ENCODE results near the gene MPP1. TPM values are rescaled to one million over a fixed set of nuclear protein-coding genes. Genes with fewer than 3 reads are reported as not detected.
"Not testable (repeated sequence)": the region's sequence is repeated elsewhere in the genome, so short reads cannot be mapped to it uniquely, and the experiment has no call there.

Gene MPP1
- total RNA-seq, 2 experiments from 2014 or later, result 69.4 to 72.6 TPM

- ChIA-PET POLR2A (no interaction called here), CTCF (interaction anchor here (0.7 to 1.1 kb wide), 2 partner anchors 17 to 105 kb away, joined by 3 to 4 read pairs; no protein-coding TSS in a partner anchor)
- Mint-ChIP-seq H3K4me3 (no peak overlapping the region), H3K27ac (no peak overlapping the region), H3K27me3 (ENCODE audit: low read depth) (peaks cover 6% of the 10 kb centered on the region), H3K4me1 (ENCODE audit: low read depth) (peaks cover 28% of the 10 kb centered on the region), H3K36me3 (ENCODE audit: low read depth) (no peaks in the 10 kb centered on the region), H3K9me3 (ENCODE audit: insufficient read depth) (no peaks in the 10 kb centered on the region)
- DNase-seq (no peak), ATAC-seq (no peak)
Measured at GRCh38 chrX:154824638-154825037, 19.4 kb upstream of the MPP1 start.

GRCh38 chrX:154822029-154822428 lies 16.7 kb upstream of the MPP1 start:
- Mint-ChIP-seq H3K4me3 (no peak overlapping the region), H3K36me3 (ENCODE audit: low read depth) (no peaks in the 10 kb centered on the region), H3K9me3 (ENCODE audit: insufficient read depth) (no peaks in the 10 kb centered on the region), H3K4me1 (ENCODE audit: low read depth) (peaks cover 6% of the 10 kb centered on the region), H3K27me3 (ENCODE audit: low read depth) (peaks cover 6% of the 10 kb centered on the region), H3K27ac (no peak overlapping the region)
- ChIA-PET CTCF (interaction anchor here (1.3 to 1.5 kb wide), 2 partner anchors 9 to 73 kb away, joined by 3 to 4 read pairs; no protein-coding TSS in a partner anchor), POLR2A (no interaction called here)
- ATAC-seq (no peak), DNase-seq (no peak)

GRCh38 chrX:154821523-154821922 lies 16.2 kb upstream of the MPP1 start:
- CTCF ChIA-PET, result interaction anchor here (1.3 to 1.5 kb wide), 2 partner anchors 9 to 73 kb away, joined by 3 to 4 read pairs; no protein-coding TSS in a partner anchor
- POLR2A ChIA-PET, result no interaction called here
- H3K4me3 Mint-ChIP-seq, result no peak overlapping the region

GRCh38 chrX:154819771-154820341 lies 14.6 kb upstream of the MPP1 start:
- no peak overlapping the region for H3K27ac Mint-ChIP-seq
- H3K27me3 Mint-ChIP-seq (ENCODE audit: low read depth), result peaks cover 8% of the 10 kb centered on the region
- no peak for DNase-seq
- H3K4me3 Mint-ChIP-seq, result no peak overlapping the region
- peaks cover 6% of the 10 kb centered on the region for H3K4me1 Mint-ChIP-seq (ENCODE audit: low read depth)
- CTCF ChIA-PET, result no interaction called here
- H3K36me3 Mint-ChIP-seq (ENCODE audit: low read depth), result no peaks in the 10 kb centered on the region
- ATAC-seq, result no peak
- POLR2A ChIA-PET, result no interaction called here
- H3K9me3 Mint-ChIP-seq (ENCODE audit: insufficient read depth), result no peaks in the 10 kb centered on the region

More at GRCh38 chrX:154821523-154821922, 16.2 kb upstream of the MPP1 start:
- H3K9me3 Mint-ChIP-seq (ENCODE audit: insufficient read depth), result no peaks in the 10 kb centered on the region
- no peaks in the 10 kb centered on the region for H3K36me3 Mint-ChIP-seq (ENCODE audit: low read depth)
- DNase-seq (no peak), ATAC-seq (no peak)
- H3K27ac Mint-ChIP-seq, result no peak overlapping the region
- peaks cover 6% of the 10 kb centered on the region for H3K27me3 Mint-ChIP-seq (ENCODE audit: low read depth)
- H3K4me1 Mint-ChIP-seq (ENCODE audit: low read depth), result peaks cover 6% of the 10 kb centered on the region

GRCh38 chrX:154818916-154819770 lies 13.9 kb upstream of the MPP1 start:
- no peaks in the 10 kb centered on the region for H3K9me3 Mint-ChIP-seq (ENCODE audit: insufficient read depth)
- ChIA-PET POLR2A (no interaction called here), CTCF (no interaction called here)
- H3K27ac Mint-ChIP-seq, result no peak overlapping the region
- H3K36me3 Mint-ChIP-seq (ENCODE audit: low read depth), result no peaks in the 10 kb centered on the region
- peaks cover 10% of the 10 kb centered on the region for H3K27me3 Mint-ChIP-seq (ENCODE audit: low read depth)
- no peak for DNase-seq
- no peak overlapping the region for H3K4me3 Mint-ChIP-seq
- H3K4me1 Mint-ChIP-seq (ENCODE audit: low read depth), result peaks cover 6% of the 10 kb centered on the region
- no peak for ATAC-seq

- DNase-seq; H3K36me3 Mint-ChIP-seq (ENCODE audit: low read depth); H3K9me3 Mint-ChIP-seq (ENCODE audit: insufficient read depth); CTCF ChIA-PET; H3K4me3 Mint-ChIP-seq; ATAC-seq; H3K27ac Mint-ChIP-seq; H3K4me1 Mint-ChIP-seq (ENCODE audit: low read depth): not testable (repeated sequence)
- POLR2A ChIA-PET, result interaction anchor here (0.7 kb wide), 1 partner anchor 88 kb away, joined by 3 read pairs; no protein-coding TSS in a partner anchor
- peaks cover 13% of the 10 kb centered on the region for H3K27me3 Mint-ChIP-seq (ENCODE audit: low read depth)
Measured at GRCh38 chrX:154817048-154817618, 11.8 kb upstream of the MPP1 start.

- H3K9me3 Mint-ChIP-seq (ENCODE audit: insufficient read depth); CTCF ChIA-PET; POLR2A ChIA-PET; ATAC-seq; H3K4me3 Mint-ChIP-seq; H3K36me3 Mint-ChIP-seq (ENCODE audit: low read depth); H3K27ac Mint-ChIP-seq; H3K4me1 Mint-ChIP-seq (ENCODE audit: low read depth); DNase-seq: not testable (repeated sequence)
- H3K27me3 Mint-ChIP-seq (ENCODE audit: low read depth), result peaks cover 12% of the 10 kb centered on the region
Measured at GRCh38 chrX:154816326-154816898, 11.1 kb upstream of the MPP1 start.

GRCh38 chrX:154815274-154815818 lies 10.1 kb upstream of the MPP1 start:
- no peak for DNase-seq
- no peaks in the 10 kb centered on the region for H3K9me3 Mint-ChIP-seq (ENCODE audit: insufficient read depth)
- no peak overlapping the region for H3K4me3 Mint-ChIP-seq
- H3K4me1 Mint-ChIP-seq (ENCODE audit: low read depth), result peaks cover 5% of the 10 kb centered on the region
- no peak for ATAC-seq
- ChIA-PET POLR2A (no interaction called here), CTCF (no interaction called here)
- peaks cover 10% of the 10 kb centered on the region for H3K27me3 Mint-ChIP-seq (ENCODE audit: low read depth)
- H3K36me3 Mint-ChIP-seq (ENCODE audit: low read depth), result no peaks in the 10 kb centered on the region
- H3K27ac Mint-ChIP-seq, result no peak overlapping the region

GRCh38 chrX:154813801-154814200 lies 8.5 kb upstream of the MPP1 start:
- DNase-seq (no peak), ATAC-seq (no peak)
- Mint-ChIP-seq H3K9me3 (ENCODE audit: insufficient read depth) (no peaks in the 10 kb centered on the region), H3K27me3 (ENCODE audit: low read depth) (peaks cover 10% of the 10 kb centered on the region), H3K36me3 (ENCODE audit: low read depth) (no peaks in the 10 kb centered on the region), H3K4me1 (ENCODE audit: low read depth) (peaks cover 17% of the 10 kb centered on the region), H3K27ac (no peak overlapping the region), H3K4me3 (no peak overlapping the region)
- POLR2A ChIA-PET, result no interaction called here
- CTCF ChIA-PET, result no interaction called here

GRCh38 chrX:154812341-154813101 lies 7.2 kb upstream of the MPP1 start:
- DNase-seq (no peak), ATAC-seq (no peak)
- Mint-ChIP-seq H3K27me3 (ENCODE audit: low read depth) (peaks cover 10% of the 10 kb centered on the region), H3K9me3 (ENCODE audit: insufficient read depth) (no peaks in the 10 kb centered on the region), H3K4me3 (no peak overlapping the region), H3K27ac (no peak overlapping the region), H3K36me3 (ENCODE audit: low read depth) (no peaks in the 10 kb centered on the region), H3K4me1 (ENCODE audit: low read depth) (peaks cover 17% of the 10 kb centered on the region)
- ChIA-PET CTCF (interaction anchor here (1.3 to 1.5 kb wide), 2 partner anchors 9 to 14 kb away, joined by 3 read pairs; no protein-coding TSS in a partner anchor), POLR2A (no interaction called here)

- Mint-ChIP-seq H3K4me1 (ENCODE audit: low read depth) (peaks cover 25% of the 10 kb centered on the region), H3K4me3 (no peak overlapping the region), H3K27ac (no peak overlapping the region), H3K27me3 (ENCODE audit: low read depth) (peaks cover 9% of the 10 kb centered on the region), H3K36me3 (ENCODE audit: low read depth) (peaks cover 2% of the 10 kb centered on the region), H3K9me3 (ENCODE audit: insufficient read depth) (no peaks in the 10 kb centered on the region)
- CTCF ChIA-PET, result no interaction called here
- POLR2A ChIA-PET, result no interaction called here
- DNase-seq, result no peak
- no peak for ATAC-seq
Measured at GRCh38 chrX:154809939-154810665, 4.8 kb upstream of the MPP1 start.

Measured in activated CD8-positive, alpha-beta T cell treated with anti-CD3 and anti-CD28 coated beads, Interleukin-2, amount 10 ng/mL, durations not matched to agents 7 days and 5 days (primary cell).